ENCODE results near the gene PHC1. TPM values are rescaled to one million over a fixed set of nuclear protein-coding genes. Genes with fewer than 3 reads are reported as not detected.
A peak's percentile ranks its signal among the peaks of the same experiment; 100 is the strongest.

The PHC1 gene
- total and polyA plus RNA-seq, 2 donors (not counting 1 experiment from before 2014, with no cell fraction given) = 64.2 to 86.9 TPM

- WGBS (ENCODE audit: insufficient coverage) = 100% methylated on average over 3 of the region's 10 CpGs
- Histone ChIP-seq H3K4me1 (ENCODE audit: control insufficient read depth in 2 of 2, insufficient read depth in 2 of 2, low read length in 2 of 2) (peaks cover 29 to 40% of the 10 kb centered on the region in 2 donors), H3K9ac (ENCODE audit: low read length) (no peak overlapping the region), H3K4me2 (replicated peaks; ENCODE audit: low read depth, low read length, poor library complexity, severe bottlenecking) (no peak overlapping the region), H3K79me2 (ENCODE audit: control insufficient read depth, insufficient read depth, low read length) (no peaks in the 10 kb centered on the region), H4K20me1 (ENCODE audit: control insufficient read depth, insufficient read depth, low read length, poor library complexity, severe bottlenecking) (no peaks in the 10 kb centered on the region), H3K4me3 (ENCODE audit: control extremely low read depth in 1 of 5, extremely low read depth in 1 of 5, insufficient read depth in 1 of 5, low read depth in 2 of 5, low read length in 4 of 5) (no peak overlapping the region), H3K36me3 (replicated peaks in 1 of 2; ENCODE audit: control extremely low read depth in 1 of 2, control insufficient read depth in 1 of 2, extremely low read depth in 1 of 2, insufficient read depth in 2 of 2, low read length in 1 of 2) (no peaks in the 10 kb centered on the region), H3K9me3 (ENCODE audit: control extremely low read depth in 1 of 3, control insufficient read depth in 2 of 3, insufficient read depth in 1 of 3, low read length in 2 of 3) (peaks cover 0 to 22% (median 0%) of the 10 kb centered on the region in 3 donors), H3K27ac (ENCODE audit: low read length in 2 of 2) (no peak overlapping the region), H3K27me3 (replicated peaks in 1 of 4; ENCODE audit: control extremely low read depth in 1 of 4, control insufficient read depth in 3 of 4, insufficient read depth in 4 of 4, low read length in 3 of 4) (no peaks in the 10 kb centered on the region), H2AFZ (ENCODE audit: insufficient read depth, low read depth, low read length, poor library complexity, severe bottlenecking) (no peak overlapping the region)
- ATAC-seq (ENCODE audit: low read depth) (no peak), DNase-seq (no peak)
- CTCF ChIA-PET = interaction anchor here (3.5 kb wide), 1 partner anchor 15 kb away, joined by 17 read pairs; no protein-coding TSS in a partner anchor
- POLR2A ChIA-PET = interaction anchor here (0.7 kb wide), 1 partner anchor 359 kb away, joined by 5 read pairs; no protein-coding TSS in a partner anchor
- intact Hi-C loops (cut with micrococcal nuclease) = no loop called here
- no peaks in the 10 kb centered on the region for H3K27me3 Mint-ChIP-seq
- no peak overlapping the region for H3K27ac Mint-ChIP-seq
- H3K4me3 Mint-ChIP-seq = no peak overlapping the region
- peaks cover 3% of the 10 kb centered on the region for H3K9me3 Mint-ChIP-seq (ENCODE audit: insufficient read depth)
- H3K4me1 Mint-ChIP-seq = peaks cover 36% of the 10 kb centered on the region
- TF ChIP-seq EZH2 (IDR thresholded peaks at IDR 0.05; ENCODE audit: borderline replicate concordance, insufficient read depth, low read depth, low read length, poor library complexity, severe bottlenecking) = no peak
- no peak for TF ChIP-seq CTCF (IDR thresholded peaks at IDR 0.05)
Measured at GRCh38 chr12:8905546-8905945, 8.8 kb upstream of the PHC1 start.

GRCh38 chr12:8906266-8907180 lies 7.8 kb upstream of the PHC1 start:
- intact Hi-C loops (cut with micrococcal nuclease) = no loop called here
- H3K4me2 ChIP-seq (replicated peaks; ENCODE audit: low read depth, low read length, poor library complexity, severe bottlenecking) = no peak overlapping the region
- no peaks in the 10 kb centered on the region for H3K79me2 ChIP-seq (ENCODE audit: control insufficient read depth, insufficient read depth, low read length)
- H3K9me3 Mint-ChIP-seq (ENCODE audit: insufficient read depth) = peaks cover 3% of the 10 kb centered on the region
- H3K4me1 Mint-ChIP-seq = peaks cover 41% of the 10 kb centered on the region
- 81% methylated on average over 11 of the region's 16 CpGs for WGBS (ENCODE audit: insufficient coverage)
- ATAC-seq (ENCODE audit: low read depth) (no peak), DNase-seq (no peak)
- H3K4me1 ChIP-seq (ENCODE audit: control insufficient read depth in 2 of 2, insufficient read depth in 2 of 2, low read length in 2 of 2) = peaks cover 31 to 42% of the 10 kb centered on the region in 2 donors
- ChIA-PET CTCF (interaction anchor here (0.5 kb wide), 1 partner anchor 224 kb away, joined by 5 read pairs; no protein-coding TSS in a partner anchor), POLR2A (no interaction called here)
- no peak overlapping the region for H3K4me3 Mint-ChIP-seq
- H3K9me3 ChIP-seq (ENCODE audit: control extremely low read depth in 1 of 3, control insufficient read depth in 2 of 3, insufficient read depth in 1 of 3, low read length in 2 of 3) = peaks cover 0 to 12% (median 0%) of the 10 kb centered on the region in 3 donors
- H3K27ac ChIP-seq (ENCODE audit: low read length in 2 of 2) = no peak overlapping the region
- H3K27ac Mint-ChIP-seq = no peak overlapping the region
- no peak overlapping the region for H3K4me3 ChIP-seq (ENCODE audit: control extremely low read depth in 1 of 5, extremely low read depth in 1 of 5, insufficient read depth in 1 of 5, low read depth in 2 of 5, low read length in 4 of 5)
- peak overlapping the region; percentile 32 for H2AFZ ChIP-seq (ENCODE audit: insufficient read depth, low read depth, low read length, poor library complexity, severe bottlenecking)
- H3K36me3 ChIP-seq (replicated peaks in 1 of 2; ENCODE audit: control extremely low read depth in 1 of 2, control insufficient read depth in 1 of 2, extremely low read depth in 1 of 2, insufficient read depth in 2 of 2, low read length in 1 of 2) = no peaks in the 10 kb centered on the region
- no peak overlapping the region for H3K9ac ChIP-seq (ENCODE audit: low read length)
- TF ChIP-seq CTCF (IDR thresholded peaks at IDR 0.05) = no peak
- no peak for TF ChIP-seq EZH2 (IDR thresholded peaks at IDR 0.05; ENCODE audit: borderline replicate concordance, insufficient read depth, low read depth, low read length, poor library complexity, severe bottlenecking)
- no peaks in the 10 kb centered on the region for H3K27me3 ChIP-seq (replicated peaks in 1 of 4; ENCODE audit: control extremely low read depth in 1 of 4, control insufficient read depth in 3 of 4, insufficient read depth in 4 of 4, low read length in 3 of 4)
- H3K27me3 Mint-ChIP-seq = no peaks in the 10 kb centered on the region
- no peaks in the 10 kb centered on the region for H4K20me1 ChIP-seq (ENCODE audit: control insufficient read depth, insufficient read depth, low read length, poor library complexity, severe bottlenecking)

Data from B cell (primary cell).